HCT116 (cell line): Measurements from ENCODE around the gene GPT2. TPM values are rescaled to one million over a fixed set of nuclear protein-coding genes. Genes with fewer than 3 reads are reported as not detected.

Experiments
- ATAC-seq: fragments of 200-7000 bp; cut with Tn5 transposase; 2 replicates; pipeline ENCODE4 v1.9.1; 2020; ENCODE audit warnings: mild to moderate bottlenecking, moderate library complexity
- BruUV-seq: library from RNA; stranded (reverse); fragments of 400-500 nt; replicated peaks from 2 replicates; lab custom pipeline; 2021; lab: Mats Ljungman, UMichigan
- CTCF ChIA-PET: fragments of 300-600 bp; sonication (Branson Sonifier 250); formaldehyde crosslinking; loops from one replicate; lab custom pipeline; 2021; ENCODE audit warnings: antibody characterized with exemption; lab: Charles Lee
- POLR2A ChIA-PET: fragments of 300-600, 350-600 bp; sonication (Branson Sonifier 250); formaldehyde crosslinking; loops from one replicate; lab custom pipeline; 2021; ENCODE audit warnings: antibody characterized with exemption; lab: Charles Lee
- RAD21 ChIA-PET, 2 experiments: fragments of 300-600 bp; sonication (Branson Sonifier 250); formaldehyde crosslinking; loops; one replicate each; lab custom pipeline; 2023; ENCODE audit warnings: low total read pairs in 2 of 2; ENCODE audit not compliant: uncharacterized antibody in 2 of 2, unreplicated experiment in 2 of 2, low non-redundant PET in 1 of 2; lab: Charles Lee
- DNase-seq: peaks from one replicate; pipeline ENCODE4 v3.0.0-alpha.2; 2010; ENCODE audit warnings: low read depth, low spot score
- H2AFZ ChIP-seq: fragments of 200-600 bp; shearing (Covaris generic), sonication (generic); 2 replicates; pipeline ENCODE4 v1.6.1; 2017; ENCODE audit warnings: low read depth, mixed run types, mixed read lengths, antibody characterized with exemption, low read length; ENCODE audit not compliant: poor library complexity, severe bottlenecking
- H3K27ac ChIP-seq: 2 replicates; pipeline ENCODE4 v1.5.1; 2012; ENCODE audit warnings: low read depth, low read length
- H3K27me3 ChIP-seq: fragments of 200-600 bp; sonication (generic); 2 replicates; pipeline ENCODE4 v1.6.1; 2016; ENCODE audit warnings: mixed run types, low read length, mixed read lengths; ENCODE audit not compliant: insufficient read depth
- H3K36me3 ChIP-seq, 2 experiments: fragments of 200-500 bp in 1 of 2; fragments of 200-600 bp in 1 of 2; sonication (Bioruptor generic) in 1 of 2; sonication (generic) in 1 of 2; 2 replicates each; pipeline versions ENCODE4 v1.5.1 to v1.6.1; 2014 to 2016; ENCODE audit warnings: low read length in 2 of 2, inconsistent platforms in 1 of 2, mixed read lengths in 1 of 2, mixed run types in 1 of 2; ENCODE audit not compliant: insufficient read depth in 2 of 2, control insufficient read depth in 1 of 2
- H3K4me1 ChIP-seq, 2 experiments: fragments of 200-600 bp in 1 of 2; sonication (generic) in 1 of 2; 2 replicates each; pipeline versions ENCODE4 v1.5.1 to v1.6.1; 2012 to 2017; ENCODE audit warnings: low read length in 2 of 2, inconsistent platforms in 1 of 2, mild to moderate bottlenecking in 1 of 2, mixed read lengths in 1 of 2, mixed run types in 1 of 2, moderate library complexity in 1 of 2; ENCODE audit not compliant: insufficient read depth in 2 of 2, control insufficient read depth in 1 of 2
- H3K4me2 ChIP-seq: fragments of 200-600 bp; sonication (generic); 2 replicates; pipeline ENCODE4 v1.6.1; 2017; ENCODE audit warnings: mixed run types, low read length, mixed read lengths
- H3K4me3 ChIP-seq, 2 experiments: fragments of 200-600 bp in 1 of 2; sonication (generic) in 1 of 2; replicated peaks in 1 of 2; 2 replicates each; pipeline ENCODE4 v1.5.1; 2011 to 2016; ENCODE audit warnings: low read length in 2 of 2, control low read depth in 1 of 2, low read depth in 1 of 2, mild to moderate bottlenecking in 1 of 2, mixed read lengths in 1 of 2, mixed run types in 1 of 2
- H3K79me2 ChIP-seq: fragments of 200-600 bp; sonication (generic); 2 replicates; pipeline ENCODE4 v1.6.1; 2017; ENCODE audit warnings: mild to moderate bottlenecking, mixed run types, low read length, moderate library complexity, mixed read lengths; ENCODE audit not compliant: insufficient read depth
- H3K9ac ChIP-seq: fragments of 200-600 bp; sonication (generic); 2 replicates; pipeline ENCODE4 v1.6.1; 2016; ENCODE audit warnings: low read length, mixed read lengths
- H3K9me2 ChIP-seq: fragments of 200-600 bp; sonication (generic), shearing (Covaris generic); 2 replicates; pipeline ENCODE4 v1.6.1; 2017; ENCODE audit warnings: mixed run types, mild to moderate bottlenecking, moderate library complexity; ENCODE audit not compliant: insufficient read depth
- H3K9me3 ChIP-seq, 2 experiments: fragments of 200-500 bp in 1 of 2; fragments of 200-600 bp in 1 of 2; sonication (Bioruptor generic) in 1 of 2; sonication (generic) in 1 of 2; 2 replicates each; pipeline ENCODE4 v1.6.1; 2014 to 2017; ENCODE audit warnings: low read length in 2 of 2, mixed read lengths in 2 of 2, inconsistent platforms in 1 of 2, low read depth in 1 of 2, mild to moderate bottlenecking in 1 of 2, mixed run types in 1 of 2, moderate library complexity in 1 of 2; ENCODE audit not compliant: control insufficient read depth in 1 of 2, insufficient read depth in 1 of 2
- H4K20me1 ChIP-seq: fragments of 200-600 bp; sonication (generic), shearing (Covaris generic); 2 replicates; pipeline ENCODE4 v1.6.1; 2017; ENCODE audit warnings: mixed run types, mild to moderate bottlenecking, moderate library complexity; ENCODE audit not compliant: insufficient read depth
- POLR2AphosphoS5 ChIP-seq: IDR thresholded peaks from 2 replicates; pipeline ENCODE4 v1.6.1; 2011; ENCODE audit warnings: mild to moderate bottlenecking, low read depth, low read length, moderate library complexity
- RAD21 ChIP-seq: IDR thresholded peaks from 2 replicates; pipeline ENCODE4 v1.6.1; 2012; ENCODE audit warnings: low read depth, mild to moderate bottlenecking
- SIN3A ChIP-seq: IDR thresholded peaks from 2 replicates; pipeline ENCODE4 v1.6.1; 2012; ENCODE audit warnings: low read depth
- SP1 ChIP-seq: IDR thresholded peaks from 2 replicates; pipeline ENCODE4 v1.6.1; 2012; ENCODE audit warnings: low read depth
- SRF ChIP-seq: IDR thresholded peaks from 2 replicates; pipeline ENCODE4 v1.6.1; 2012; ENCODE audit warnings: low read depth
- TCF7L2 ChIP-seq: IDR thresholded peaks from 2 replicates; pipeline ENCODE4 v1.7.0; 2011; ENCODE audit warnings: borderline replicate concordance, inconsistent platforms; ENCODE audit not compliant: insufficient read depth, insufficient read length; ENCODE audit errors: extremely low read depth
- YY1 ChIP-seq: IDR thresholded peaks from 2 replicates; pipeline ENCODE4 v1.6.1; 2011; ENCODE audit warnings: low read length, low read depth, moderate library complexity, mild to moderate bottlenecking; ENCODE audit not compliant: insufficient replicate concordance; ENCODE audit errors: extremely low read depth
- ZFX ChIP-seq: fragments of 450-650 bp; IDR thresholded peaks from 2 replicates; pipeline ENCODE4 v1.6.1; 2017
- intact Hi-C: fragments of 100-400 bp; cut with micrococcal nuclease; formaldehyde crosslinking; loops from 2 replicates; pipeline ENCODE4 v1.10.0; 2022
- total RNA-seq: library from RNA; stranded (reverse); gene quantifications from one replicate; pipeline ENCODE4 v1.2.1, GENCODE V29; 2021; ENCODE audit not compliant: unreplicated experiment
- TF ChIP-seq, protein P1 (sequence below): IDR thresholded peaks from 2 replicates; pipeline ENCODE4 v1.6.1; 2011; ENCODE audit warnings: mild to moderate bottlenecking, low read length, moderate library complexity; ENCODE audit not compliant: insufficient replicate concordance; ENCODE audit errors: extremely low read depth
- TF ChIP-seq, protein P2 (sequence below): IDR thresholded peaks from 2 replicates; pipeline ENCODE4 v1.6.1; 2012
- TF ChIP-seq, protein P3 (sequence below), 3 experiments: fragments of 200-600 bp in 1 of 3; sonication (generic) in 1 of 3; IDR thresholded peaks in 2 of 3; conservative IDR thresholded peaks in 1 of 3; 2 replicates each; pipeline ENCODE4 v1.5.1; 2012 to 2017; ENCODE audit warnings: low read depth in 2 of 3, low read length in 2 of 3, antibody characterized with exemption in 1 of 3, borderline replicate concordance in 1 of 3, control low read depth in 1 of 3, mild to moderate bottlenecking in 1 of 3, mixed read lengths in 1 of 3, mixed run types in 1 of 3, moderate library complexity in 1 of 3; ENCODE audit not compliant: insufficient read depth in 1 of 3

The GPT2 gene
- total RNA-seq, 1 experiment from 2014 or later = 50.6 TPM

DNA sequence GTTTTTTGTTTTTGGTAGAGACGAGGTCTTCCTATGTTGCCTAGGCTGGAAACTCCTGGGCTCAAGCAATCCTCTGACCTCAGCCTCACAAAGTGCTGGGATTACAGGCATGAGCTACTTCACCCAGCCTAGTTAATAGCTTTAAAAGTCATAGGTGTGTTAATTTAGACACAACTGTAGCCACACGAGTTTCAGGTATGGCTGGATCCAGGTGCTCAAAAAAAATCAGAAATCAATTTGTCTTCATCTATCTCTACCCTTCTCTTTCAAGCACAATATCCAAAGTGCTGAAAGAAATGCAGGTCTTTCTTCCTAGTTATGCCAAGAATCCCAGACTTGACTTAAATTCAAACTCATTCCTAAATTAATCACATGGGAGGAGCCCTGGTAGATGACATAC lies 29.3 kb upstream of the GPT2 start:
- H3K27me3 ChIP-seq = no peaks in the 10 kb centered on the region
- DNase-seq (no peak), ATAC-seq (no peak)
- no peaks in the 10 kb centered on the region for H4K20me1 ChIP-seq
- no peak overlapping the region for H3K4me2 ChIP-seq
- ChIA-PET POLR2A (no interaction called here), CTCF (interaction anchor here (0.6 to 3.1 kb wide), 6 partner anchors 54 to 1768 kb away, joined by 3 to 62 read pairs (median 7); no protein-coding TSS in a partner anchor), RAD21 (interaction anchor here (1.1 to 2.1 kb wide), 3 partner anchors 54 to 76 kb away, joined by 9 to 11 read pairs (median 9); no protein-coding TSS in a partner anchor)
- peaks cover 9 to 21% of the 10 kb centered on the region in 2 experiments for H3K4me1 ChIP-seq
- no peaks in the 10 kb centered on the region for H3K36me3 ChIP-seq
- no TSS peak for BruUV-seq
- H2AFZ ChIP-seq = no peak overlapping the region
- H3K79me2 ChIP-seq = no peaks in the 10 kb centered on the region
- no peaks in the 10 kb centered on the region for H3K9me3 ChIP-seq
- TF ChIP-seq, protein P1, sequence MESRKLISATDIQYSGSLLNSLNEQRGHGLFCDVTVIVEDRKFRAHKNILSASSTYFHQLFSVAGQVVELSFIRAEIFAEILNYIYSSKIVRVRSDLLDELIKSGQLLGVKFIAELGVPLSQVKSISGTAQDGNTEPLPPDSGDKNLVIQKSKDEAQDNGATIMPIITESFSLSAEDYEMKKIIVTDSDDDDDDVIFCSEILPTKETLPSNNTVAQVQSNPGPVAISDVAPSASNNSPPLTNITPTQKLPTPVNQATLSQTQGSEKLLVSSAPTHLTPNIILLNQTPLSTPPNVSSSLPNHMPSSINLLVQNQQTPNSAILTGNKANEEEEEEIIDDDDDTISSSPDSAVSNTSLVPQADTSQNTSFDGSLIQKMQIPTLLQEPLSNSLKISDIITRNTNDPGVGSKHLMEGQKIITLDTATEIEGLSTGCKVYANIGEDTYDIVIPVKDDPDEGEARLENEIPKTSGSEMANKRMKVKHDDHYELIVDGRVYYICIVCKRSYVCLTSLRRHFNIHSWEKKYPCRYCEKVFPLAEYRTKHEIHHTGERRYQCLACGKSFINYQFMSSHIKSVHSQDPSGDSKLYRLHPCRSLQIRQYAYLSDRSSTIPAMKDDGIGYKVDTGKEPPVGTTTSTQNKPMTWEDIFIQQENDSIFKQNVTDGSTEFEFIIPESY = no peak
- TF ChIP-seq ZFX (no peak), TCF7L2 (no peak), SIN3A (no peak), YY1 (no peak), POLR2AphosphoS5 (no peak), SP1 (no peak), SRF (no peak), RAD21 (no peak)
- TF ChIP-seq, protein P2, sequence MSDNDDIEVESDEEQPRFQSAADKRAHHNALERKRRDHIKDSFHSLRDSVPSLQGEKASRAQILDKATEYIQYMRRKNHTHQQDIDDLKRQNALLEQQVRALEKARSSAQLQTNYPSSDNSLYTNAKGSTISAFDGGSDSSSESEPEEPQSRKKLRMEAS = no peak
- TF ChIP-seq, protein P3, sequence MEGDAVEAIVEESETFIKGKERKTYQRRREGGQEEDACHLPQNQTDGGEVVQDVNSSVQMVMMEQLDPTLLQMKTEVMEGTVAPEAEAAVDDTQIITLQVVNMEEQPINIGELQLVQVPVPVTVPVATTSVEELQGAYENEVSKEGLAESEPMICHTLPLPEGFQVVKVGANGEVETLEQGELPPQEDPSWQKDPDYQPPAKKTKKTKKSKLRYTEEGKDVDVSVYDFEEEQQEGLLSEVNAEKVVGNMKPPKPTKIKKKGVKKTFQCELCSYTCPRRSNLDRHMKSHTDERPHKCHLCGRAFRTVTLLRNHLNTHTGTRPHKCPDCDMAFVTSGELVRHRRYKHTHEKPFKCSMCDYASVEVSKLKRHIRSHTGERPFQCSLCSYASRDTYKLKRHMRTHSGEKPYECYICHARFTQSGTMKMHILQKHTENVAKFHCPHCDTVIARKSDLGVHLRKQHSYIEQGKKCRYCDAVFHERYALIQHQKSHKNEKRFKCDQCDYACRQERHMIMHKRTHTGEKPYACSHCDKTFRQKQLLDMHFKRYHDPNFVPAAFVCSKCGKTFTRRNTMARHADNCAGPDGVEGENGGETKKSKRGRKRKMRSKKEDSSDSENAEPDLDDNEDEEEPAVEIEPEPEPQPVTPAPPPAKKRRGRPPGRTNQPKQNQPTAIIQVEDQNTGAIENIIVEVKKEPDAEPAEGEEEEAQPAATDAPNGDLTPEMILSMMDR (IDR thresholded peaks at IDR 0.05 in 2 of 3, conservative IDR thresholded peaks at IDR 0.05 in 1 of 3; ENCODE audit: borderline replicate concordance in 1 of 3, insufficient read depth in 1 of 3, low read depth in 2 of 3, low read length in 2 of 3) = no peak
- H3K4me3 ChIP-seq = no peak overlapping the region
- H3K9ac ChIP-seq = no peak overlapping the region
- intact Hi-C loops = loop anchor here (1.0 to 10.0 kb wide), 4 partner anchors 54 to 1310 kb away; no protein-coding TSS in a partner anchor
- no peak overlapping the region for H3K27ac ChIP-seq
- H3K9me2 ChIP-seq = no peaks in the 10 kb centered on the region
